ENCODE measurements around the gene PDGFRA.
A peak's percentile ranks its signal among the peaks of the same experiment; 100 is the strongest.
"Not testable (repeated sequence)": the region's sequence is repeated elsewhere in the genome, so short reads cannot be mapped to it uniquely, and the experiment has no call there.

Gene PDGFRA

GRCh38 chr4:54231768-54232688 is 2.9 kb downstream of the PDGFRA start:
- Mint-ChIP-seq H3K27me3 (peaks cover 71% of the 10 kb centered on the region), H3K36me3 (ENCODE audit: low read depth) (no peaks in the 10 kb centered on the region), H3K4me1 (peaks cover 38% of the 10 kb centered on the region), H3K9me3 (no peaks in the 10 kb centered on the region), H3K27ac (no peak overlapping the region), H3K4me3 (peak overlapping the region; percentile 6)
- no peak for ATAC-seq
- DNase-seq = peak; percentile 12

- H3K9me3 Mint-ChIP-seq = no peaks in the 10 kb centered on the region
- peak; percentile 88 for DNase-seq
- H3K36me3 Mint-ChIP-seq (ENCODE audit: low read depth) = no peaks in the 10 kb centered on the region
- peaks cover 25% of the 10 kb centered on the region for H3K4me1 Mint-ChIP-seq
- ATAC-seq = peak; percentile 87
- H3K4me3 Mint-ChIP-seq = peak overlapping the region; percentile 75
- H3K27ac Mint-ChIP-seq = no peak overlapping the region
- H3K27me3 Mint-ChIP-seq = peaks cover 60% of the 10 kb centered on the region
Measured at GRCh38 chr4:54233277-54233696, 4.2 kb downstream of the PDGFRA start.

- Mint-ChIP-seq H3K9me3 (no peaks in the 10 kb centered on the region), H3K27me3 (peaks cover 54% of the 10 kb centered on the region), H3K4me3 (peak overlapping the region; percentile 75), H3K4me1 (peaks cover 21% of the 10 kb centered on the region), H3K36me3 (ENCODE audit: low read depth) (no peaks in the 10 kb centered on the region), H3K27ac (peak overlapping the region; percentile 49)
- DNase-seq (peak; percentile 77), ATAC-seq (peak; percentile 39)
Measured at GRCh38 chr4:54233697-54234496, 4.8 kb downstream of the PDGFRA start.

- peak overlapping the region; percentile 75 for H3K4me3 Mint-ChIP-seq
- ATAC-seq (no peak), DNase-seq (no peak)
- no peak overlapping the region for H3K27ac Mint-ChIP-seq
- H3K9me3 Mint-ChIP-seq = no peaks in the 10 kb centered on the region
- H3K36me3 Mint-ChIP-seq (ENCODE audit: low read depth) = no peaks in the 10 kb centered on the region
- H3K4me1 Mint-ChIP-seq = peaks cover 16% of the 10 kb centered on the region
- H3K27me3 Mint-ChIP-seq = peaks cover 46% of the 10 kb centered on the region
Measured at GRCh38 chr4:54234497-54235205, 5.6 kb downstream of the PDGFRA start.

- Mint-ChIP-seq H3K27me3 (peaks cover 33% of the 10 kb centered on the region), H3K4me1 (peaks cover 15% of the 10 kb centered on the region)
- ATAC-seq; H3K27ac Mint-ChIP-seq; H3K36me3 Mint-ChIP-seq (ENCODE audit: low read depth); H3K4me3 Mint-ChIP-seq; H3K9me3 Mint-ChIP-seq; DNase-seq: not testable (repeated sequence)
Measured at GRCh38 chr4:54236316-54236715, 7.2 kb downstream of the PDGFRA start.

- ATAC-seq (no peak), DNase-seq (no peak)
- H3K27me3 Mint-ChIP-seq = peaks cover 21% of the 10 kb centered on the region
- no peak overlapping the region for H3K27ac Mint-ChIP-seq
- peaks cover 10% of the 10 kb centered on the region for H3K4me1 Mint-ChIP-seq
- no peaks in the 10 kb centered on the region for H3K36me3 Mint-ChIP-seq (ENCODE audit: low read depth)
- no peak overlapping the region for H3K4me3 Mint-ChIP-seq
- no peaks in the 10 kb centered on the region for H3K9me3 Mint-ChIP-seq
Measured at GRCh38 chr4:54237770-54238169, 8.7 kb downstream of the PDGFRA start.

- Mint-ChIP-seq H3K27ac (no peak overlapping the region), H3K27me3 (peaks cover 21% of the 10 kb centered on the region), H3K4me1 (peaks cover 10% of the 10 kb centered on the region), H3K9me3 (no peaks in the 10 kb centered on the region), H3K4me3 (no peak overlapping the region), H3K36me3 (ENCODE audit: low read depth) (no peaks in the 10 kb centered on the region)
- ATAC-seq (no peak), DNase-seq (no peak)
Measured at GRCh38 chr4:54238389-54238788, 9.3 kb downstream of the PDGFRA start.

GRCh38 chr4:54241268-54241823 is 12.3 kb downstream of the PDGFRA start:
- not testable (repeated sequence) for ATAC-seq; H3K4me1 Mint-ChIP-seq; H3K36me3 Mint-ChIP-seq (ENCODE audit: low read depth); H3K9me3 Mint-ChIP-seq; H3K27ac Mint-ChIP-seq; DNase-seq; H3K4me3 Mint-ChIP-seq
- peaks cover 10% of the 10 kb centered on the region for H3K27me3 Mint-ChIP-seq

- not testable (repeated sequence) for H3K9me3 Mint-ChIP-seq; H3K27ac Mint-ChIP-seq; H3K4me1 Mint-ChIP-seq; ATAC-seq; H3K36me3 Mint-ChIP-seq (ENCODE audit: low read depth); DNase-seq; H3K4me3 Mint-ChIP-seq
- H3K27me3 Mint-ChIP-seq = peaks cover 11% of the 10 kb centered on the region
Measured at GRCh38 chr4:54243541-54243940, 14.4 kb downstream of the PDGFRA start.

- not testable (repeated sequence) for H3K36me3 Mint-ChIP-seq (ENCODE audit: low read depth)
Measured at GRCh38 chr4:54252312-54252711, 23.2 kb downstream of the PDGFRA start.

GRCh38 chr4:54254116-54254914 is 25.2 kb downstream of the PDGFRA start:
- Mint-ChIP-seq H3K9me3 (no peaks in the 10 kb centered on the region), H3K4me3 (no peak overlapping the region), H3K4me1 (no peaks in the 10 kb centered on the region), H3K36me3 (ENCODE audit: low read depth) (no peaks in the 10 kb centered on the region), H3K27ac (no peak overlapping the region), H3K27me3 (no peaks in the 10 kb centered on the region)
- ATAC-seq (no peak), DNase-seq (no peak)

More at GRCh38 chr4:54252312-54252711, 23.2 kb downstream of the PDGFRA start:
- not testable (repeated sequence) for ATAC-seq, H3K27me3 Mint-ChIP-seq, H3K4me3 Mint-ChIP-seq, H3K27ac Mint-ChIP-seq, H3K9me3 Mint-ChIP-seq, DNase-seq, H3K4me1 Mint-ChIP-seq

- Mint-ChIP-seq H3K4me3 (no peak overlapping the region), H3K9me3 (no peaks in the 10 kb centered on the region), H3K4me1 (no peaks in the 10 kb centered on the region), H3K27ac (no peak overlapping the region), H3K36me3 (ENCODE audit: low read depth) (no peaks in the 10 kb centered on the region), H3K27me3 (no peaks in the 10 kb centered on the region)
- DNase-seq (no peak), ATAC-seq (no peak)
Measured at GRCh38 chr4:54254915-54255246, 25.8 kb downstream of the PDGFRA start.

GRCh38 chr4:54255881-54256280 is 26.8 kb downstream of the PDGFRA start:
- no peak overlapping the region for H3K4me3 Mint-ChIP-seq
- no peak for DNase-seq
- no peaks in the 10 kb centered on the region for H3K4me1 Mint-ChIP-seq
- no peak overlapping the region for H3K27ac Mint-ChIP-seq
- no peaks in the 10 kb centered on the region for H3K9me3 Mint-ChIP-seq
- no peak for ATAC-seq
- H3K36me3 Mint-ChIP-seq (ENCODE audit: low read depth) = no peaks in the 10 kb centered on the region
- H3K27me3 Mint-ChIP-seq = no peaks in the 10 kb centered on the region

Data from activated naive CD8-positive, alpha-beta T cell treated with anti-CD3 and anti-CD28 coated beads, Interleukin-2, amount 50 U/mL, for 24 hours (primary cell).